MCF 10A (cell line): ENCODE results near the gene CSNK2A3. TPM values are rescaled to one million over a fixed set of nuclear protein-coding genes. Genes with fewer than 3 reads are reported as not detected.

Experiments
- BruUV-seq: library from RNA; stranded (reverse); fragments of 400-500 nt; replicated peaks from 2 replicates; lab custom pipeline; 2021; lab: Mats Ljungman, UMichigan
- CTCF ChIA-PET: fragments of 300-600 bp; sonication (Branson Sonifier 250); formaldehyde crosslinking; extraction: SDS; loops from one replicate; lab custom pipeline; 2021; ENCODE audit warnings: antibody characterized with exemption, inconsistent platforms; lab: Yijun Ruan, JAX
- POLR2A ChIA-PET: fragments of 300-600, 350-650 bp; sonication (Branson Sonifier 250); formaldehyde crosslinking; extraction: SDS; loops from one replicate; lab custom pipeline; 2020; ENCODE audit warnings: antibody characterized with exemption, inconsistent platforms; lab: Yijun Ruan, JAX
- DNase-seq: peaks from one replicate; pipeline ENCODE4 v3.0.0-alpha.2; 2018; ENCODE audit not compliant: unreplicated experiment
- H3K27ac Mint-ChIP-seq: one replicate; pipeline ENCODE4 v1.8.0; 2022; ENCODE audit warnings: mild to moderate bottlenecking, low read depth, mixed read lengths; ENCODE audit not compliant: unreplicated experiment
- H3K27me3 Mint-ChIP-seq: one replicate; pipeline ENCODE4 v1.8.0; 2022; ENCODE audit warnings: mixed read lengths; ENCODE audit not compliant: insufficient read depth, unreplicated experiment
- H3K36me3 Mint-ChIP-seq: one replicate; pipeline ENCODE4 v1.8.0; 2022; ENCODE audit warnings: mild to moderate bottlenecking, moderate library complexity, mixed read lengths; ENCODE audit not compliant: insufficient read depth, unreplicated experiment
- H3K4me1 Mint-ChIP-seq: one replicate; pipeline ENCODE4 v1.8.0; 2022; ENCODE audit warnings: mixed read lengths; ENCODE audit not compliant: insufficient read depth, unreplicated experiment
- H3K4me3 Mint-ChIP-seq: one replicate; pipeline ENCODE4 v1.8.0; 2022; ENCODE audit warnings: mild to moderate bottlenecking, moderate library complexity, mixed read lengths; ENCODE audit not compliant: unreplicated experiment
- H3K9me3 Mint-ChIP-seq: one replicate; pipeline ENCODE4 v1.8.0; 2022; ENCODE audit warnings: mixed read lengths; ENCODE audit not compliant: unreplicated experiment
- CTCF ChIP-seq: fragments of 200-600 bp; IDR thresholded peaks from one replicate; pipeline ENCODE4 v1.8.0; 2022; ENCODE audit warnings: antibody characterized with exemption, mild to moderate bottlenecking; ENCODE audit not compliant: unreplicated experiment
- intact Hi-C: fragments of 100-400 bp; cut with micrococcal nuclease; formaldehyde crosslinking; loops from 2 replicates; pipeline ENCODE4 v1.14.1; 2022
- total RNA-seq: library from RNA; stranded (reverse); gene quantifications from 2 replicates; pipeline ENCODE4 v1.2.3, GENCODE V29; 2022

CSNK2A3 gene
- total RNA-seq, 1 experiment from 2014 or later = 2.2 TPM

GRCh38 chr11:11309906-11310305 is 43.1 kb downstream of the CSNK2A3 start:
- Mint-ChIP-seq H3K4me3 (no peak overlapping the region), H3K36me3 (no peaks in the 10 kb centered on the region), H3K4me1 (no peaks in the 10 kb centered on the region), H3K27me3 (no peaks in the 10 kb centered on the region), H3K9me3 (no peaks in the 10 kb centered on the region), H3K27ac (no peak overlapping the region)
- ChIA-PET CTCF (no interaction called here), POLR2A (no interaction called here)
- DNase-seq = no peak
- no TSS peak for BruUV-seq
- no peak for TF ChIP-seq CTCF
- intact Hi-C loops = no loop called here

DNA sequence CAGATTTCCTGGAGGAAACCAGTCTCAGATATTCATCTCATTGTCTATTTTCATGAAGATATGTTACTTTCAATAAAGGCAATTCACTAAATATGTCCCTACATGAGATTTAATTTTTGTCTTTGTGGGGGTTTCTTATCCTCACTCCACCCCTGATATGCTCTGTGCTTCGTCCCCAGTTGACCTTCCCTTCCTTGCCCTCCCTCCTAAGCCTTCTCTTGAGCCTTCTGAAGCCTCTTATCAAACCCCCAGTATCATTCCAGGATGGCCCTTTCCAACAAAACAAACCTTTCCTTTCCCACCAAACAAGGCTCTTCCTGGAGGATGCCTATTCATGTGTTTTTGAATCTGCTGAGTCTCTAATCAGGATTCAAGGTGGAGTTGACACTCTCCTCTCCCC is 44.8 kb downstream of the CSNK2A3 start:
- CTCF ChIA-PET = no interaction called here
- Mint-ChIP-seq H3K27ac (no peak overlapping the region), H3K4me3 (no peak overlapping the region), H3K9me3 (no peaks in the 10 kb centered on the region), H3K36me3 (no peaks in the 10 kb centered on the region), H3K27me3 (no peaks in the 10 kb centered on the region), H3K4me1 (no peaks in the 10 kb centered on the region)
- intact Hi-C loops = no loop called here
- no TSS peak for BruUV-seq
- POLR2A ChIA-PET = no interaction called here
- no peak for TF ChIP-seq CTCF
- no peak for DNase-seq

GRCh38 chr11:11306855-11307254 is 46.2 kb downstream of the CSNK2A3 start:
- POLR2A ChIA-PET = no interaction called here
- H3K9me3 Mint-ChIP-seq = no peaks in the 10 kb centered on the region
- CTCF ChIA-PET = no interaction called here

GRCh38 chr11:11304550-11304949 is 48.5 kb downstream of the CSNK2A3 start:
- Mint-ChIP-seq H3K36me3 (peaks cover 8% of the 10 kb centered on the region), H3K4me1 (no peaks in the 10 kb centered on the region), H3K27ac (no peak overlapping the region), H3K4me3 (no peak overlapping the region), H3K27me3 (no peaks in the 10 kb centered on the region), H3K9me3 (no peaks in the 10 kb centered on the region)
- CTCF ChIA-PET = no interaction called here
- no TSS peak for BruUV-seq
- no peak for DNase-seq
- intact Hi-C loops = no loop called here
- POLR2A ChIA-PET = interaction anchor here (0.6 kb wide), 1 partner anchor 495 kb away, joined by 3 read pairs; no protein-coding TSS in a partner anchor
- TF ChIP-seq CTCF = no peak

More at GRCh38 chr11:11306855-11307254, 46.2 kb downstream of the CSNK2A3 start:
- TF ChIP-seq CTCF = no peak
- H3K4me1 Mint-ChIP-seq = no peaks in the 10 kb centered on the region
- no peak overlapping the region for H3K27ac Mint-ChIP-seq
- intact Hi-C loops = no loop called here
- H3K27me3 Mint-ChIP-seq = no peaks in the 10 kb centered on the region
- no TSS peak for BruUV-seq
- H3K4me3 Mint-ChIP-seq = no peak overlapping the region
- H3K36me3 Mint-ChIP-seq = no peaks in the 10 kb centered on the region
- no peak for DNase-seq
